GM10266 (cell line): ENCODE results near the gene EPS8L2.
"Not testable (repeated sequence)": the region's sequence is repeated elsewhere in the genome, so short reads cannot be mapped to it uniquely, and the experiment has no call there.

Source experiments
- DNase-seq: peaks from one replicate; pipeline ENCODE4 v3.0.0; 2012; ENCODE audit errors: extremely low spot score
- TF ChIP-seq, protein P1 (sequence below): IDR thresholded peaks from 2 replicates; pipeline ENCODE4 v1.5.1; 2012; ENCODE audit warnings: mild to moderate bottlenecking, low read depth; ENCODE audit not compliant: control insufficient read depth, insufficient read depth; ENCODE audit errors: missing control alignments

EPS8L2 gene

DNA sequence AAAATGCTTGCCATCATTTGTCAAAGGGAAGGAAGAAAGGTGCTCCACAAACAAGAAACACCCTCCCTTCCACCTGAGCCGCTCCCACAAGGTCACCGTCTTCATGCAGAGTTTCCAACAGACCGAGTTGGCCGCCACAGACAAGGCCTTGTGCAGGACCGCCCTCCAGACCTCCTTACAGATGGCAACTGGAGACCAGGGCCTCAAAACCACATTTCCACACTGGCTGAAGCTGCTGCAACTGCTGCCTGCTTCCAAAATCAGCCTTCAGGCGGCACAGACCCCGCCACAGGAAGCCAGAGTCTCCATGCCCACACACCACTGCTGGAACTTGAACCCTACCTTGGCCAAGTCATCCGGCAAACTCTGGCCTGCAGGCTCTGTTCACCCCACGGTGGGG lies 17.4 kb upstream of the EPS8L2 start:
- TF ChIP-seq, protein P1, sequence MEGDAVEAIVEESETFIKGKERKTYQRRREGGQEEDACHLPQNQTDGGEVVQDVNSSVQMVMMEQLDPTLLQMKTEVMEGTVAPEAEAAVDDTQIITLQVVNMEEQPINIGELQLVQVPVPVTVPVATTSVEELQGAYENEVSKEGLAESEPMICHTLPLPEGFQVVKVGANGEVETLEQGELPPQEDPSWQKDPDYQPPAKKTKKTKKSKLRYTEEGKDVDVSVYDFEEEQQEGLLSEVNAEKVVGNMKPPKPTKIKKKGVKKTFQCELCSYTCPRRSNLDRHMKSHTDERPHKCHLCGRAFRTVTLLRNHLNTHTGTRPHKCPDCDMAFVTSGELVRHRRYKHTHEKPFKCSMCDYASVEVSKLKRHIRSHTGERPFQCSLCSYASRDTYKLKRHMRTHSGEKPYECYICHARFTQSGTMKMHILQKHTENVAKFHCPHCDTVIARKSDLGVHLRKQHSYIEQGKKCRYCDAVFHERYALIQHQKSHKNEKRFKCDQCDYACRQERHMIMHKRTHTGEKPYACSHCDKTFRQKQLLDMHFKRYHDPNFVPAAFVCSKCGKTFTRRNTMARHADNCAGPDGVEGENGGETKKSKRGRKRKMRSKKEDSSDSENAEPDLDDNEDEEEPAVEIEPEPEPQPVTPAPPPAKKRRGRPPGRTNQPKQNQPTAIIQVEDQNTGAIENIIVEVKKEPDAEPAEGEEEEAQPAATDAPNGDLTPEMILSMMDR = no peak
- DNase-seq = no peak

DNA sequence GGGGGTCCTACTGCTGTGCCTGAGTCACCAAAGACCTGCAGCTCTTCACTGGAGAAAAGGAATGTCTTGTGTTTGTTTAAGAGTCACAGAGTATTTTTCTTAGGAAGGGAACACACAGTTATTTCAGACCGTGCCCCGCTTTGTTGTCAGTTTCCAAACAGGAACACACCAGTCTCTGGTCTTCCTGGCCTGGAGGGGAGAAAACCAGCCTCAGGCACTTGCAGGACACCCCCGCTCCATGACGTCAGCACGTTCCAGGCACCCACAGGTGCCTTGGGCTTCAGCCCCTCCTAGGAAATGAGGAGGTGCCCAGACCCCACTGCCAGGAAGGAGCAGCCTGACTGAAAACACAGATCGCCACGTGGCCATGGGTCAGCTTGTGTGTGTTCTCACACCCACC lies 16.4 kb upstream of the EPS8L2 start:
- TF ChIP-seq, protein P1 = no peak
- DNase-seq = no peak

DNA sequence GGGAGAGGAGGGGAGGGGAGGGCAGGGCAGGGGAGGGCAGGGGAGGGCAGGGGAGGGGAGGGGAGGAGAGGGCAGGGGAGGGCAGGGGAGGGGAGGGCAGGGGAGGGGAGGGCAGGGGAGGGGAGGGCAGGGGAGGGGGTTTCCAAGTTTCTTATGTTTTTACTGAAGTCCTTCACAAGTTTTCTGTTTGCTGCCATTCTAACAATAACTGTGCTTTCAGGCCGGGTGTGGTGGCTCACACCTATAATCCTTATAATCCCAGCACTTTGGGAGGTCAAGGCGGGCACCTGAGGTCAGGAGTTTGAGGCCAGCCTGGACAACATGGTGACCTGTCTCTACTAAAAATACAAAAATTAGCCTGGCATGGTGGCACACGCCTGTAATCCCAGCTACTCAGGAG lies 15.8 kb upstream of the EPS8L2 start:
- not testable (repeated sequence) for DNase-seq

DNA sequence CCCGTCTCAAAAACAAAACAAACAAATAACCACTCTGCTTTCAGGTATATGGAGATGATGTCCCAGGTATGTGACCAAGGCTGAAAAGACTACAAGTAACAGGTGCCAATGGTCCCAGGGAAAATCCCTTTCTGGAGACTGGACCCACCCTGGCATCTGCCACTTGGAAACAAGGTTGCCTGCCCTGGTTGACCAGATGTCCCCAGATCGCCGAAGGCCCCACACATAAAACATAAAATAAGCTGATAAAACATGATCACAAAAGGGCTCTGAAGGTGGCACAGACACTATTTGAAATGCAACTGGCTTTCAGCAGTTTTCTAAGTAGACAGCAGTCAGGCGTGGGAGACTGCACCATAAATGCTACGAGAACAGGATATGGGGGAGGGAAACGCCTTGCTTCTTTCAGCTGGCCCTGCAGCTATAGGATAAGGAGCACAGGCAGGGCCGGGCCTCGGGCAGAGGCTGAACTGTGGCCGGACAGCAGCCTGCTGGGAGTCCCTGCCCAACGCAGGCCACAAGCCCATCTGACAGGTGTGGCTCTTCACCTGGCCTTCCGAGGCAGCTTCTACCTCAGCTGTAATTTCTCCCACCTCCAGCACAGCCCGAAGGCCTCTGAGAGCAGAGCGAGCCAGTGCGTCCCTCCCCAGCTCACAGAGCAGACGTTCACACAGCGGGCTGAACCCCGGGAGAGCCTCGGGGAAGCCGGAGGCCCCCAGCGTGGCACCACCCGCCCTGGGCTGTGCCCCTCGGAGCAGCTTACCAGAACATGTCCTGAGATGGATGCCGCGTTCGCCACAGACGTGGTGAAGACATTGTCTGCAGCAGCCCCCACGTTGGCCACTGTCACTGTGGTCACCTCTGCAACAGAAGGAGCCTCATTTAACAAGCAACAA lies 15.0 kb upstream of the EPS8L2 start:
- TF ChIP-seq, protein P1 = no peak
- DNase-seq = no peak

DNA sequence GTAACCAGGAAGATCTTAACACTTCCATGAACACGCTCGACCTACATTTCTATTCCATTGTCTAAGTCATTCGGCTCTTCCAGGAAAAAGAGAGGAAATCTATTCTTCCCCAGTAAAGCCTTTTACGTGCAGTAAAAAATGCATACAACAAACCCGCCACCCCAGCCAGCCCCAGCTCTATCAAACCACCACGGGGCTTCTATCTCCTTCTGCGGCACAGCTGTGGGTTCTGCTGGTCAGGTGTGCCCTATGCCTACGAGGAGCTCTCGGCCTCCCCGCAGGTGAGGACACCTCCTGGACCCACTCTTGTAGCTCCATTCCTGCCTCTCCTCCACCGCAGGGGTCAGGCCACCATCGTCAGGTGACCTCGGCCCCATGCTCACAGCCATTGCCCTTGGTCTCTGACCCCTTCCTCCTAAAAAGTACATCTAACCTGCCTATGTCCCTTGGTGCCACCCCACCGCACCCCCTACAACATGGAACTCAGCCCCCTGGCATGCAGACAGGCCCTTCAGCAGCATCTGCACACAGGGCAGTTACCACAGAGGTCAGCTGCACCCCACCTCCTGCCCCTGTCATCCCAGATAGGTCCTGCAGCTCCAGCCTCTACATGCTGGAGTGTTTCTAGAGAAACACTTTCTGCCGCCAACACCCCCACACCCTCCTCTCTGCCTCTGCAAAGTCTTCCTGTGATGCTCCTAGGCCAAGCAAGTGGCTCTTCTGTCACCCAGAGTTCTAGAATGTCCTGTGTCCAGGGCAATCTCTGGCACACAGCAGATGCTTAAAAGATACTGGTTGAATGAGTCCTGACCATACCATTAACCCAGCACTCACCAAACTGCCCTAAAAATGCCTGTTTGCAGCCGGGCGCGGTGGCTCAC lies 14.1 kb upstream of the EPS8L2 start:
- TF ChIP-seq, protein P1 = no peak
- no peak for DNase-seq

DNA sequence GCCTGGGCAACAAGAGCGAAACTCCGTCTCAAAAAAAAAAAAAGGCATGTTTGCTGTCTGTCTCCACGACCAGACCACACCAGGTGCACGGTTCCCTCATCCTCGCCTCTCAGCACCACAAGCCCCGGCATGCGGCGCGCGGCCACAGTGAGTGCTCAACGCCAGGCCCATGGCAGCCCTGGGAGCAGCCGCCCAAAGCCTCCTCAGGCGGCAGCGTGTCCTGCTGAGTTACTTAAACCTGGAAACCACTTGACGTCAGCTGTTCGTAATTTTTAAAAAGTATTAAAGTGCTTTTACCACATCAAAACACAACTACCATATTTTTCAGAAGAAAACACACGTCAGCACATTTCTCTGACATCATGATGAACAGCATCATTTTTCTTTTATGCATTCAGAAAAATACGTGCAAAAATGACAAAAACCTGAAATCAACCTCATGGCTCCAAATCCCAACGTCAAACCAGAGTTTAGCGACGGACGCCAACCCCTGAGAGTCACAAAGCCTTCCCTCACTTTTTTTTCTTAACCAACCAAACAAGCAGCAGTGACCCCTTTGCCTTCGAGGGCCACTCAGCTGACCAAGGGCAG lies 13.1 kb upstream of the EPS8L2 start:
- TF ChIP-seq, protein P1 = no peak
- DNase-seq = no peak

DNA sequence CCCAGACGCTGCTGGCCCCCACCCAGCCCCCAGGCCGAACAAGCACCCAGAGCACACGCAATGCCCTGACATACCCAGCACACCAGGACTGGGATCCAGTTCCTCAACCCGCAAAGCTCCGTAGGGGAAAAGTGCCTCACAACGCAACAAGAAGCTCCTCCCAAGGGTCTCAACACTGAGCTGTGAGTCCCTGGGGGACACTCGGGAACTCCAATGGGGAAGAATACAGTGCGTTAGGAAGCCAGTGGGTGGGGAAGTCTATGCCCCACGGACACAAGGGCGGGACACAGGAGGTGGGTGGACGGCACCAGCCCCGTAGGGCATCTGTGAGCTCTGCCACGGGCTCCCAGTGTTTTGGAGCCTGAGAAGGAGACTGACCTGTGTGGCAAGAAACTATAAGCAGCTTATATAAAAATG lies 12.6 kb upstream of the EPS8L2 start:
- no peak for DNase-seq
- TF ChIP-seq, protein P1 = no peak
